GM21737 (cell line): ENCODE results near the gene RIOK2.
"Not testable (repeated sequence)": the region's sequence is repeated elsewhere in the genome, so short reads cannot be mapped to it uniquely, and the experiment has no call there.

ENCODE experiments used
- ATAC-seq: cut with Tn5 transposase; IDR thresholded peaks from one replicate; pipeline ENCODE4 v1.9.1; 2021; ENCODE audit warnings: mild to moderate bottlenecking, moderate library complexity; ENCODE audit not compliant: unreplicated experiment

The RIOK2 gene

DNA sequence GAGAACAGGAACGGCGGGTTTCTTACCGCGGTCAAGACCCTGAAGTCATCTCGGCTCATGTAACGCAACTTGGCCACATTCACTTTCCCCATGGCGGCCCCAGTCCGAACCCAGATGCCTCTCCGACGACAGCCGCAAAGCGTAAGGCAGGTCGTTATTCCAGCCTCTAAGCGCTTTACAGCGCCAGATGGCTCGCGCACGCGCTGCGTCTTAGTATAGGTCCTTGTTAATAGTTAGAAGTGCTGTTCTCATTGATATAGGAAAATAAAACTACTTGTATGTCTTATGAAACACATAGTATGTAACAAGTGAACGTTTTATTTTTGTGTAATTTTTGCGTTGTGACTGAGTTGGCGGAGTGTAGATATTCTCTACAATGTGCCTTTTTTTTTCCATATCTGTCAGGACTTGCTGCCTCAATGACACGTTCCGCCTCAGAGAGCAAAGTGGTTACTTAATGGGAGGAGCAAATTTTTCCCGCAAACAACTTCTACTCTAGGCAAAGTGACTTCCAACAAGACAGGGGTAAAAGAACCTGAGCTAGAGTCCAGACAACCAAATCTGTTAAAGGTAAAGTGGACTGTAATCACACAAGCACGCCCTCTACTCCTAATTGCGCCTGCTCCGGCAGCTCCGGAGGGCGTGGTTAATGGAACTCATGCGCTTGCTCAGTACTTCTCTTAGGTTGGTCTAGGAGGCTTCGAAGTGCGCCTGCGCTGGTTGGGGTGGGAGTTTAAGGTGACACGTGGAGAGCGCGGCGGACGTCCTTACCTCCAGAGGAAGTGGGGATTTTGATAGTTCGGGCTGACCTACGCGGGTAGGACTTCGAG lies at the start of gene RIOK2:
Gene RIOK2, minus strand, starts transcription at position 148 of the 830 bp plus-strand sequence. Its CDS starts 56 bp downstream, at position 92.
- ATAC-seq = peak; percentile 94

DNA sequence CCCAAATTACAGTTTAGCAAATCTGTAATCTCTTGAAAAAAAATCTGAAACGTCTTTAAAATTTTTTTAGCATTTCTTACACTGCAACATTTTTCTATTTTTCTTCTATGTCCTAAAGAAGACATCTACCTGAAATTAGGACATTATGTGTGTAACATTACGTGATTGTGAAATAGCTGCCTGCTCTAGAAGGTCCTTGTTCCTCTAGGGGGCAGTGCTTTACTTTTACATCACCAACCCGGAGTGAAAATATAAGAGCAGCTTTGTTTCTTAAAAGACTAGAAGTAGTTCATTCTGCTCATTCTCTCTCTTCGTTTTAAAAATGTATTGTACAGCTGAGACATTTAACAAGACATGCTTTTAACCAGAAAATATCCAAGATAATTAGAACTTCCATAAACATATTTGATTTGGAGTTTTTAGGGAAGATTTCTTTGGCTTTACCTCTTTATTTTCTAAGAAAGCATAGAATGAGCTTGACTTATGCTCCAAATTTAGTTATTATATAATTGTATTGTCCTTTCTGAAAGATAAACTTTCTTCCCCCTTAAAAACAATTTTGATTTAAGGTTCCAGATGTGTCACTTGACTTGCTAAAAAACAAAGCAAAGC lies 48.1 kb upstream of the RIOK2 start:
- ATAC-seq = peak; percentile 91

DNA sequence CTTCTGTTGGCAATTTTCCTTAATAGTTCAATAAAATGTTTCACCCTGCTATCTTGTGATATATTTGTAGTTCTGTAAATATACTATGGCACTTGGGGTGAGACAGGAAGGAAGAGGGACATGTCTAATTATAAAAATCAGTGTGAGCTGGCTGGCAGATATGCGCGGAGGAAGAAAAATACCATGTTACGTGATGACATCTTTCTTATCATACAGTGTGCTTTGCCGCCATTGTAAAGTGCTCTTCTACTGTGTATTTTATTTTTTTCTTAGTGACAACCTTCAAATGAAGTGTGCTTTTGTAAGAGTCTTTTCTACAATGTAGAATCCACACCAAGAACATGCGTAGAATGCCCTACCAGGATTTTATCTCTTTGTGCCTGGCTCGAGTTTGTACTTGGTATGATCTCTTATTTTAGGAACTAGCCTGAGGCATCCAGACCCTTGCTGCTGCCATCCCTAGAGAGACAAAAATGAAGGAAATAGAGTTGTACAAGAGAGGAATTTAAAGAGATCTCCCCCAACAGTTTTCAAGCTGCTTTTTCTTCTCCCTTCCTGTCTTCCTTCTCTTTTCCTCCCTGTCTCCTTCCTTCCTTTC lies 46.7 kb upstream of the RIOK2 start:
- no peak for ATAC-seq

DNA sequence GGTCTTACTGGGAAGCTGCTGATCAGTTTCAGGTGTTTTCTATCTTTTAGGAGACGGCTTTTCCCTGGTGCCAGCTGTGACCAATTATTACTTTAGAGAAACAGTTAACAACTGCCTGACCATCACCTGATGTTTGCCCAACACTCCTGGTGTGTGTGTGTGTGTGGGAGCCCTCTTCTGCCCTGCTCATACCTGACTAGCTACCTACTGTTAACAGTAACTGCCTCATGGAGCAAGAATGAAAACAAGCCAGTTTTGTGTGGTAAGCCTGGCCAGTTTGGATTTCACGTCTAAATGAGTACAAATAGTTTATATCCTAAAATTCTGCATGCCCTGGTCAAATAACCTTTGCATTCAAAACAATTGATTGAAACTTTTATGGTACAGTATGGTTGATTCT lies 46.1 kb upstream of the RIOK2 start:
- no peak for ATAC-seq

DNA sequence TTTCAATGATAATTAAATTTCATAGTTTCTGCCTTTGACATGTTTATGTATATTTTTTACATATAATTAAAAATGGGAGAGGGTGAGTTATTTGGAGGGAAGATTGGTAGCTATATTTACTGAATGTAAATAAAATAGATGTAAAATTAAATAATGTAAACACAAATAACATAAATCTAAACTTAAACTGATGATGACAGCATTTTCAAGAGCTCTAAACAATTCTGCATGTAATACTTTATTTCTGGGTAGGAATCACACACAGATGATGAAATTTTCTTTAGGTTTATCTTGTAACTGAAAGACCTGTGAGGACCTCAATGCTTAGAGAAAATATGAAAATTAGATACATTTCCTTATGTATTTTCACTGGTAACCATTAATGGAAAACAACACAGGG lies 42.2 kb upstream of the RIOK2 start:
- ATAC-seq = no peak

DNA sequence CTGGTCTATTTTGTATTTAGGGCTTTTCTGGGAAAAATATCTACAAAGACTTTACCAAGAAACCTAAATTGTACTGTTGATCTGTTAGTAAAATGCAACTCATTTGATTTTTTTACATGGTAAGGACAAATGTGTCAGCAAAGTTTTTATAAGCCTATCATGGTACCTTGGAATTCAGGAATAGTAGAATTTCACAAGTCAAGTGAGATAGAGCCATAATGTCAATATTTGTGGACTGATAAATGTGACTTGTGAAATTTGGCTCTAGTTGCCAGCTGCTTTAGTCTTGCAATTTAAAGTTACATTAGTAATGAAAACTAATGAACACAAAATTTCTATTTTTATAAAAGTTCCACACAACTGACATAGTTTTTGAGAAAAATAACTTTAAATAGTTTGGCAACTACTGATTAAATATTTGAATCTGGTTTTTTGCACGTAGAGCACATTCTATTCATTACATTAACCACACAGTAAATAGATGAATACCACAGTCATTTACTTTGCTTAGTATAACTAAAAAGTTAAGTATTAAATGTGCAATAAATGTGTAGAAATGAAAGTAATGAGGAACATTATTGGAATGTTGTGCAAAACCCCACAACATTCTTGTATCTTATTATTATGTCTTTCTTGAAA lies 41.2 kb upstream of the RIOK2 start:
- ATAC-seq = no peak

DNA sequence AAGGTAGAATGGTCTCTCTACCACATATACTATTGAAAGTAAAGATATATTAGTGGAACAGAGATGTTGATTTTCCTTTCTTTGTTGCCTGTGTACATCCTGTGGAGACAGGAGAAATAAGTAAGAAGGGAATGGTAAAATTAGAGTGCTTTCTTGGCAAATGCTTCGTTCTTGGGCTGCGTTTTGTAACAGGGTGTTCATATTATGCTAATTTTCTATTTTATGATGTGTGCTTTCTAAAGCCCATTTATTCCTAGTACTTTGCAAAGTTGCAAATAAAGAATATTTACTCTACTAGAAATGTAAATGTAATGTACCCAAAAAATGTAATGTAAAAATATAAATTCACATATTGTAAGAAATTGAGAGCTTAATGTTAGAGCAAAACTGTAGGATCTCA lies 40.5 kb upstream of the RIOK2 start:
- ATAC-seq = no peak

DNA sequence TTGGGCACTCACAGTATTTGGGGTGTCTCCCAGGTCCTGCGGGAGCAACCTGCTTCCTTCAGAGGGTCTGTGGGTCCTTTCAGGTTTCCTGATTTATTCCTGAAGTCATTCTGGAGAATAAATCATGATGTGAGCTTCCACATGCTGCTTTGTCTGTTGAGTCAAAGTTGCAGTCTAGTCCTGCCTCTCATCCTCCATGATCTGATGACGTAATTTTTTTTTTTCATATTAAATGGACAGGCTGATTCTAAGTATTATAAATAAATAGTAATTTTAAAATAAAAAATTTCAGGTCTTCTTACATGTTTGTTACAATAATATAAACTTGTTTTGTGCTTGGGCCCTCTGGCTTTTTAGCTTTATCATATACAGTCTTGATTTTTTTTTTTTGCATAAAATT lies 26.3 kb upstream of the RIOK2 start:
- no peak for ATAC-seq

DNA sequence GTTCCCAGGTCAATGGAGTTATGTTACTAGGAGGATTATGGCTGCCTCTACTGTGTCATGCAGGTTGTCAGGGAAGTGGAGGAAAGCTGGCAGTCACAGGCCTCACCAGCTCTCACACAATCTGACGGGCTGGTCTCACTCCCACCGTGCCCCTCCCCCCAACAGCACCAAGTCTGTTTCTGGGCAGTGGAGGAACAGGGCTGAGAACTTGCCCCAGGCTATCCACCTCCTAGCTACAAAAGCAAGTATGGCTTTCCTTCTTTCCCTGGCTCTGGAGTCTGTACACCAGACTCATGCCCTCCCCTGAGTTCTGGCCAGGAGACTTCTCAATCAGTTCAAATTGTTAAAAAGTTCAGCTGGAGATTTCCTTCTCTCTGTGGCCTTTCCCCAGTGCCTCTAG lies 25.7 kb upstream of the RIOK2 start:
- ATAC-seq = no peak

DNA sequence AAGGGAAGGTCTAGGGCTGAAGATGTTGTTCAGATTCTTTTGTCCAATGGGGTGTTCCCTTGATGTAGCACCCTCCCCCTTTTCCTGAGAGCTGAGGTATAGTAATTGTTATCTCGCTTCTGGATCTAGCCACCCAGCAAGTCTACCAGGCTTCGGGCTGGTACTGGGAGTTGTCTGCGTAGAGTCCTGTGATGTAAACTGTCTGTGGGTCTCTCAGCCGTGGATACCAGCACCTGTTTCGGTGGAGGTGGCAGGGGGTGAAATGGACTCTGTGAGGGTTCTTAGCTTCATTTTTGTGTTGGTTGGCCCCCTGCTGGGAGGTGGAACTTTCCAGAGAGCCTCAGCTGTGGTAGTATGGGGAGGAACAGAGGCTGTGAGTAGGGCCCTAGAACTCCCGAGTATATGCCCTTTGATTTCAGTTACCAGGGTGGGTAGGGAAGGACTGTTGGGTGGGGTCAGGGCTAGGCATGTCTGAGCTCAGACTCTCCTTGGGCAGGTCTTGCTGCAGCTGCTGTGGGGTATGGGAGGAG lies 25.2 kb upstream of the RIOK2 start:
- no peak for ATAC-seq

DNA sequence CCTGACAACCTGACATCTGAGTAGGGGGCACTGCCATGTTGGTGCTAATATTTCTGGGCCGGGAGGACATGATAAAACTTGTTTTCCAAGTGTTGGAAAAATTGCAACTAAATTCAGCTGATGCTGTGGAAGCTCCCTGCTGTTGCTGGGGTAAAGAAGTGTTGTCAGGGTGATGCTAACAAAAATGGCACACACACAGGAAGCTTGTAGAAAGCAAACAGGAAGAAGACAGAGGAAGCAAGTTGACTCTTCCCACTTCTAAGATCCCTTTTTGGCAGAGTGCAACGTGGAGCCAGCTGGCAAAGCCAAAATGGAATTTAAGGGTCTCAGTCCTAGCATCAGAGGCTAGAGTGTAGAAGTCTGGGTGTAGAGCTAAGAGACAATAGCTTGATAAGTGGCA lies 11.3 kb upstream of the RIOK2 start:
- no peak for ATAC-seq

DNA sequence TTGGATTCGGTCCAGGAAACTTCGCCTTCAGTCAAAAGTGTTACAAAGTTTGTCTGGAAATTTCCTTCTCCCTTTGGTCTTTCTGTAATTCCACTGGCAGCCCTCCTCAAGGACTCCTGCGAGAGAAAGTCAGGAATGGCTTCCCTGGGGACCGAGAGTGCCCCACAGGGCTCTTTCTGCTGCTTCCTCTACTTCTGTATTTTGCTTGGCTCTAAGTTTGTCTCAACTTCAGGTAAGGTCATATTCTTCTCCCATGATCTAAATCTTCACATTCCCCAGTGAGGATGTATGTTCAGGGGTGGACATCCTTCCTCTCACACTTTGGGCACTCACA lies 10.3 kb upstream of the RIOK2 start:
- no peak for ATAC-seq

DNA sequence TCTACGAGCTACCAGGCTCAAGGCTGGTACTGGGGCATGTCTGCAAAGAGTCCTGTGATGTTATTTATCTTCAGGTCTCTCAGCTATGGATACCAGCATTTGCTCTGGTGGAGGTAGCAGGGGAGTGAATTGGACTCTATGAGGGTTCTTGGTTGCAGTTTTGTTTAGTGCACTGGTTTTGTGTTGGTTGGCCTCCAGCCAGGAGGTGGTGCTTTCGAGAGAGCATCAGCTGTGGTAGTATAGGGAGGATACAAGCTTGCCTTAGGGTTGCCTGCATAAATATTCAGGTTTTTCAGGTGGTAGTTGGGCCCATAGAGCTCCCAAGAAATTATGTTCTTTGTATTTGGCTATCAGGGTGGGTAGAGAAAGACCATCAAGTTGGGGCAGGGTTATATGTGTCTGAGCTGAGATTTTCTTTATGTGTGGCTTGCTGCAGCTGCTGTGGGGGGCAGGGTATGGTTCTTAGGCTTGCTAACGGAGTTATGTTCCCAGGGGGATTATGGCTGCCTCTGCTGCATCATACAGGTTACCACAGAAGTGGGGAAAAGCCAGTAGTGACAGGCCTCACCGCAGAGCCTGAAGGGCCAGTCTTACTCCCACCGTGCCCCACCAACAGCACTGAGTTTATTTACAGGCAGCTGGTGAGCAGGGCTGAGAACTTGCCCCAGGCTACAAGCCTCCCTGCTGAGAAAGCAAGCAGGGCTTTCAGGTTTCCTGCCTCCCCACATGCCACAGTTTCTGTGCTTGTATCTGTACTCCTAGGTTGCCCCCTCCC lies 9.7 kb upstream of the RIOK2 start:
- ATAC-seq = peak; percentile 81

DNA sequence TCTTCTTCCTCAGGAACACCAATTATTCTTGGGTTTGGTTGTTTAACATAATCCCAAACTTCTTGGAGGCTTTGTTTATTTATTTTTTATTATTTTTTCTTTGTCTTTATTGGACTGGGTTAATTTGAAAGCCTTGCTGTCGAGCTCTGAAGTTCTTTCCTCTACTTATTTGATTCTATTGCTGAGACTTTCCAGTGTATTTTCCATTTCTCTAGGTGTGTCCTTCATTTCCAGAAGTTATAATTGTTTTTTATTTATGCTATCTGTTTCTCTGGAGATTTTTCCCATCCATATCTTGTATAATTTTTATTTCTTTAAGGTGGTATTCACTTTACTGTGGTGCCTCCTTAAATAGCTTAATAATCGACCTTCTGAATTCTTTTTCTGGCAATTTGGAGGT lies 8.8 kb upstream of the RIOK2 start:
- no peak for ATAC-seq

DNA sequence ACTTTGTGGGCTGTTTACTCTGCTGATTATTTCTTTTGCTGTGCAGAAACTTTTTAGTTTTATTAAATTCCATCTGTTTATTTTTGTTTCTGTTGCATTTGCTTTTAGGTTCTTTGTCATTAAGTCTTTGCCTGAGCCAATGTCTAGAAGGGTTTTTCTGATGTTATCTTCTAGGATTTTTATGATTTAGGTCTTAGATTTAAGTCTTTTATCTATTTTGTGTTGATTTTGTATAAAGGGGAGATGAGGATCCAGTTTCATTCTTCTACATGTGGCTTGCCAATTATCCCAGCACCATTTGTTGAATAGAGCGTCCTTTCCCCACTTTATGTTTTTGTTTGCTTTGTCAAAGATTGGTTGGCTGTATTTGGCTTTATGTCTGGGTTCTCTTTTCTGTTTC lies 6.5 kb upstream of the RIOK2 start:
- ATAC-seq = not testable (repeated sequence)

DNA sequence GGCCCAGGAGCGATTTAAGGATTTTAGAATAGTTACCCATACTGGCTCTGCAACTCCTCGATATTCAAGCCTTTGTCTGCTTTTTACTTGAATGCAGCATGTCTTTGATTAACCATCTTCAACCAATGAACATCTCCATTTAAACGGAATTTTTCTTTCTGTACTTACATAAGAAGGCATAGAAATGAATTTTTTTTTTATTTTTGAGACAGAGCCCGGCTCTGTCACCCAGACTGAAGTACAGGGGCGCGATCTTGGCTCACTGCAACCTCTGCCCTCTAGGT lies 825 bp upstream of the RIOK2 start:
- ATAC-seq = no peak

DNA sequence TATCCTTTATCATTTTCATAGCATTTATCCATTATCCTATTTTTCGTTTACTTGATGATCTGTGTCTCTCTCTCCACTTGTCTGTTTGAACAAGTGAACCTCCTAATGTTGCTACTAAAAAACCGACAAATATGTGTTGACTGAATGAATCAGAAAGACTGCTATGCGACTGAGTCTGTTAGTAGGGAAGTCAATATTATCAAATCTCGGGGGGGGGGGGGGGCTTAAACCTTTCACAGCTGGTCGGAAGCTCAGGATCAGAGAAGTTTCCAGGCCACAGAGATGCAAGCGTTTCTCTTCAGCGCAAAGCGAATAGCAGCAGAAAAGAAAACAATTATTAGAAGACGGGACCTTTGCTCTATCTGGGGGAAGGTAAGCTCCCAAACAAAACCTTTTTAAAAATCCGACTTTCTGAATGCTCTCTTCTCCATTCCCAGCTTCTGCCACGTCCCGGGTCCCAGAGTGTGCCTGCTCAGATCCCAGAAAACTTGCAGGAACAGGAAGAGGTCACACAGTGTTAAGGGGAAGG lies 412 bp downstream of the RIOK2 start:
- ATAC-seq = no peak

DNA sequence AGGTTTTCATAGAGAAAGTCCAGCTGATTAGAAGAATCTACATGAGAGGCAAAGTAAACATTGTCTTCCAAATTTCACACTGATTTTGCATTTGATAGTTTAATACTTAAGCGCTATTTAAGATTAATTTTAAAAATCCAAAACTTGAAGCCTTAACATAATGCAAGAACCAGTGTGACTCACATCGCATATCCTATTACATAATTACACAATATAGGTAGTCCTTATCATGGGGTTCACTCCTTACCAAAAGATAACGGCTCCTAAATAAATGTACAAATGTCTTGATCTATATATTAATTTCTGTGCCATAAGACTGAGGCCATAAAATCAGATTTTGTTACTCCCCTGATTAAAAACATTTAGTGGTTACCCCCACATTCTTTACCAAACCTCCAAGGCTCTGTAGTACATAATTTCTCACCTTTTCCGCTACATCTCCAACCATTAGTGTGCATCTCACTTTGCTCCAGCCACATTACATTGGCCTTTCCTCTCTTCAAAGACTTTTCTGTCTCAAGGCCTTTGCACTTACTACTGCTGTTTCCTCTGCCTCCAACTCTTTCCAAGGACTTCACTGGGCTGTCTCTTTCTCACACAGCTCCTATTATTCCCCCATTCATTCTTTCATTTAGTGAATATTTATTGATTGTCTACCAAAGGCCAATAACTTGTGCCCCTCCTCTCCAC lies 1.0 kb downstream of the RIOK2 start:
- no peak for ATAC-seq

DNA sequence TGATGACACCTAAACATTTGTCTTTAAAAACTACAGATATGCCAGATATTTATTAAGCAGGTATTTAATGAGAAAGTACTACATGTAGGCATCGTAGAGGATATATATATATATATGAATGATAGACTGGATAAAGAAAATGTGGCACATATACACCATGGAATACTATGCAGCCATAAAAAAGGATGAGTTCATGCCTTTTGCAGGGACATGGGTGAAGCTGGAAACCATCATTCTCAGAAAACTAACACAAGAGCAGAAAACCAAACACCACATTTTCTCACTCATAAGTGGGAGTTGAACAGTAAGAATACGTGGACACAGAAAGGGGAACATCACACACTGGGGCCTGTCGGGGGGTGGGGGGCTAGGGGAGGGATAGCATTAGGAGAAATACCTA lies 3.6 kb downstream of the RIOK2 start:
- not testable (repeated sequence) for ATAC-seq

DNA sequence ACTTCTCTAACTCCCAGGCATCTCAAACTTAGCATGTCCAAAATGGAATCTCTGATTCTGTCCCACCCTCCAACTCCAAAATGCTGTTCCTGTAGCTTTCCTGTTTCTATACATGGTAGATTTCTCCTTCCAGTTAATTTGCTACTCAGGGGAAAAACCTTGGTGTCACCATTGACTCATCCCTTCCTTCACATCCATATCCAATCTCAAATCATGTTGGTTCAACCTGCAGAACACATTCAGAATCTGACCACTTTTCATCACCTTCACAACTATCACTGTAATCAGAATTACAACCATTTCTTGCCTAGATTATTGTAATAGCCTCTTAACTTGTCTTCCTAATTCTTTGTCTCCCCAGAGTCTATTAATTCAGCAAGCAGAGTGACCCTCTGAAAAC lies 10.8 kb downstream of the RIOK2 start:
- ATAC-seq = no peak
